Activated T-helper 9 cell treated with anti-CD3 and anti-CD28 coated beads, Interleukin-2, amount 50 U/mL, for 16 hours (primary cell): ENCODE results near the gene SLC6A13.
"Not testable (repeated sequence)": the region's sequence is repeated elsewhere in the genome, so short reads cannot be mapped to it uniquely, and the experiment has no call there.

Experiments
- DNase-seq: peaks from one replicate; pipeline ENCODE4 v3.0.0-alpha.2; 2020; ENCODE audit warnings: low read depth

SLC6A13 gene

DNA sequence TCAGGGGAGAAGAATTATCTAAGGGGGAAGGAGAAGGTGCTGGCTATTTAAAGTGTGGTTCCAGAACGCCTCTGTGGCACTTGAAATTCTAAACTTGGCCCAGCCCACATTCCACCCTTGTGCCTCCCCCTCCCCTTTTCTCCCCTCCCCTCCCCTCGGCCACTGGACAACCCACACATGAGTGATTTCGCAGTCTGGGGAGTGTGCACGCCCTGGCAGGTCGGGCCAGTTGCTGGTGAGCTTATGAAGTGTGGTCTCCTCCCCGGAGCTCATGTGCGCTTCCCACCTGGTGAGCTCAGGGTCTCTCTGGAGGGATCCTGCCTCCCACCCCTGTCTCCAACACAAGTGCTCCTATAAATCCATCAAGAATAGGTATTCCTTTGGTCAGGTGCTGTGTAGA is at the start of gene SLC6A13:
SLC6A13 (minus strand) TSS at position 20 of the 400 bp plus-strand sequence. CDS start 2,784 bp downstream, outside the sequence.
- DNase-seq = no peak

DNA sequence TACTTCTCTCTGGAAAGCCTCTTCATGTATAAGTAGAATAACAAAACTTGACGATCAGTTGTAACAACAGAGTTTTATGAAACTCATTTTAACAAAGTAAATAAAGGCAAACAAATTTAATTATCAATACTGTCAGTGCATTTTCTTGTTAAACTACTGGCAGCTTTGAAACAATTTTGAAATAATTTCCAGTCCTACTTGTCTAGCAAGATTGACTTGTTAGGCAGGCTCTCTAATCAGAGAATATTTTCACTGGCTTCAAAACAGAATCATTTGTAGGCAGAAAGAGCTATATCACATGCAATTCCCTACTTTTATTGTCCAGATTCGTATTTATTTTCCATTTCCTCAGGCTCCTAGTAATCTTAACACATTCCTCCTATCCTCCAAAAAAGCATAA is 45.9 kb upstream of the SLC6A13 start:
- no peak for DNase-seq

DNA sequence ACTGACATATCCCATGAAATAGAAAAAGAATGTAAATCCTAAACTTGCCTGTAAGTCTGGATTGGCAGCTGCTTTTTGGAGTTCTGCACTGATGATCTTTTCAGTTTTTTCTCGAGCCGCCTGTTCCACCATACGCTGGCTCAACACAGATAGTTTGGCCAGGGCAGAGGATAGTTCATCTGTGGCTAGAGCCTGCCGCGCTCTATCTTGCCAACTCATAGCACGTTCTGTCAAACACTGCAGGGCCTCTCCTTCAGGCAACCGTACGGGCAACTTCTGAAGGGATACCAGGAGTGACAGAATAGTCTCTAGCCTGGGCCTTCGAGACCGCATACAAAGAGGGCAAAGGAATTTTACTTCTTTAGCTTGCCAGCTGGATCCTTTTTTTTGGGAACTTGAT is 44.8 kb upstream of the SLC6A13 start:
- DNase-seq = no peak

DNA sequence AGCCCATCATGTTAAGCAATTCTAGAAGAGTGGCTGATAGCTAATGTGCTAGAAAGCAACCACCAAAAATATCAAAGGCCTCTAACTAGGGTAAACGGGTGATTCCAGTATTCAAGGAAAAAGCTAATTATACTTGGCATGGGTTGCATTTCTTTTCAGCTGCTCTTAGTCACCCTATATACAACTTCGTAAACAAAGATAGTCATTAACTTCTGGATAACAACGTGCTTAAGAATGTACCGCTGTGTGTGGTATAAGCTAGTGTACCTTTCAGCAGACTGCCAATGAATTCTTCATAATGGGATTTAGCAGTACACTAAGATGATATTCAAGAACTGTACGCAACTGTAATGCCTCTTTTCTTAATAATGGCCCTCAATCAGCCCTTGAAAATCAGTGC is 42.2 kb upstream of the SLC6A13 start:
- DNase-seq = no peak

DNA sequence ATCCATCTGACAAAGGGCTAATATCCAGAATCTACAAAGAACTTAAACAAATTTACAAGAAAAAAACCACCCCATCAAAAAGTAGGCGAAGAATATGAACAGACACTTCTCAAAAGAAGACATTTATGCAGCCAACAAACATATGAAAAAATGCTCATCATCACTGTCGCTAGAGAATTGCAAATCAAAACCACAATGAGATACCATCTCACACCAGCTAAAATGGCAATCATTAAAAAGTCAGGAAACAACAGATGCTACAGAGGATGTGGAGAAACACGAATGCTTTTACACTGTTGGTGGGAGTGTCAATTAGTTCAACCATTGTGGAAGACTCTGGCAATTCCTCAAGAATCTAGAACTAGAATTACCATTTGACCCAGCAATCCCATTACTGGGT is 40.1 kb upstream of the SLC6A13 start:
- not testable (repeated sequence) for DNase-seq

DNA sequence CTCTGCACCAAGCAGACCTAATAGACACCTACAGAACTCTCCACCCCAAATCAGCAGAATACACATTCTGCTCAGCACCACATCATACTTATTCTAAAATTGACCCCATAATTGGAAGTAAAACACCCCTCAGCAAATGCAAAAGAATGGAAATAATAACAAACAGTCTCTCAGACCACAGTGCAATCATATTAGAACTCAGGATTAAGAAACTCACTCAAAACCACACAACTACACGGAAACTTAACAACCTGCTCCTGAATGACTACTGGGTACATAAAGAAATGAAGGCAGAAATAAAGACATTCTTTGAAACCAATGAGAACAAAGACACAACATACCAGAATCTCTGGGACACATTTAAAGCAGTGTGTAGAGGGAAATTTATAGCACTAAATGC is 37.5 kb upstream of the SLC6A13 start:
- not testable (repeated sequence) for DNase-seq

DNA sequence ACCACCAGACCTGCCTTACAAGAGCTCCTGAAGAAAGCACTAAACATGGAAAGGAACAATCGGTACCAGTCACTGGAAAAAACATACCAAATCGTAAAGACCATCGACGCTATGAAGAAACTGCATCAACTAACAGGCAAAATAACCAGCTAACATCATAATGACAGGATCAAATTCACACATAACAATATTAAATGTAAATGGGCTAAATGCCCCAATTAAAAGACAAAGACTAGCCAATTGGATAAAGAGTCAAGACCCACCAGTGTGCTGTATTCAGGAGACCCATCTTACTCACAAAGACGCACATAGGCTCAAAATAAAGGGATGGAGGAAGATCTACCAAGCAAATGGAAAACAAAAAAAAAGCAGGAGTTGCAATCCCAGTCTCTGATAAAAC is 36.9 kb upstream of the SLC6A13 start:
- DNase-seq = not testable (repeated sequence)

DNA sequence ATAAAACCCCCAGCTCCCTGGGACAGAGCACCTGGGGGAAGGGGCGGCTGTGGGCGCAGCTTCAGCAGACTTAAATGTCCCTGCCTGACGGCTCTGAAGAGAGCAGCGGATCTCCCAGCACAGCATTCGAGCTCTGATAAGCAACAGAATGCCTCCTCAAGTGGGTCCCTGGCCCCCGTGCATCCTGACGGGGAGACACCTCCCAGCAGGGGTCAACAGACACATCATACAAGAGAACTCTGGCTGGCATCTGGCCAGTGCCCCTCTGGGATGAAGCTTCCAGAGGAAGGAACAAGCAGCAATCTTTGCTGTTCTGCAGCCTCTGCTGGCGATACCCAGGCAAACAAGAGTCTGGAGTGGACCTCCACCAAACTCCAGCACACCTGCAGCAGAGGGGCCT is 35.4 kb upstream of the SLC6A13 start:
- DNase-seq = not testable (repeated sequence)

DNA sequence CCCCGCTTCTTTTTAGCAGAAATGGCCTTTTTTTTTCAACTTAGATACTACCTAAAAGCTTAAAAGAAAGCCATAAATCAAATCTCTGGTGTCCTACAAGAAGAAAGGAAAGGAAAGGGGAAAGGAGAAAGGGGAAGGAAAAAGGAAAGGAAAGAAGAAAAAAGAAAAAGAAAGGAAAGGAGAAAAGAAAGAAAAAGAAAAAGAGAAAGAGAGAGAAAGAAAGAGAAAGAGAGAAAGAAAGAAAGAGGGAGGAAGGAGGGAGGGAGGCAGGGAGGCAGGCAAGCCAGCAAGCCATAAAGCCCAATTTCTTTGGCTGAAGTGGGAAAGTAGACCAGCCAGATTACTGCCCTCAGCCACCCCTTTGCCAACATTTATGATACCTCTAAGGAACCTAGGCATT is 32.5 kb upstream of the SLC6A13 start:
- DNase-seq = no peak

DNA sequence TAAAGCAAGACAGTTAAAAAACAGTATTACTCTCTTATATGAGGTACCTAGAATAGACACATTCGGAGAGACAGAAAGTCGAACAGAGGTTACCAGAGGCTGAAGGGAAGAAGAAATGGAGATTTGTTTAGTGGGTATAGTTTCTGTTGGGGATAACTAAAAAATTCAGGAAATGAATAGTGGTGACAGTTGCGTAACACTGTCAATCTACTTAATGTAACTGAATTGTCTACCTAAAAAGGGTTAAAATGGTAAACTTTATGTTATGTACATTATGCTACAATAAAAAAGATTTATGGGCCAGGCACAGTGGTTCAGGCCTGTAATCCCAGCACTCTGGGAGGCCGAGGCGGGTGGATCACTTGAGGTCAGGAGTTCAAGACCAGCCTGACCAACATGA is 30.6 kb upstream of the SLC6A13 start:
- DNase-seq = no peak

DNA sequence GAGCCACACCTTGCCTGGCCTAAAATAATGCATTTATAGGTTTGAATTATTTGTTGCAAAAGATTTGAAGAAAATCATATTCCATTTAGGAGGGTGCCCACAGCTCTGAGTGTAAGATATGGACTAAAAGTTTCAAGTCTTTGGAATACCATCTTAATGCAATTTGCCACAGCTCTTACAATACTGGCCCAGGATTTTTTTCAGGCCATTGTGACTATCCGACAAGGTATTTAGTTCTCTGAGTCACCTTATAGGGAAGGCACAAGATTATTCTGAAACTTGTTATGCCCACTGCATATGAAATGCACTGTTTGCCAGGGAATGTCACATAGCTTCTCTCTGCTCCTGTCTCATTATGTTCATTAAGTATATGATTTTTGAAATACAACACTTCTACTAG is 29.6 kb upstream of the SLC6A13 start:
- DNase-seq = no peak

DNA sequence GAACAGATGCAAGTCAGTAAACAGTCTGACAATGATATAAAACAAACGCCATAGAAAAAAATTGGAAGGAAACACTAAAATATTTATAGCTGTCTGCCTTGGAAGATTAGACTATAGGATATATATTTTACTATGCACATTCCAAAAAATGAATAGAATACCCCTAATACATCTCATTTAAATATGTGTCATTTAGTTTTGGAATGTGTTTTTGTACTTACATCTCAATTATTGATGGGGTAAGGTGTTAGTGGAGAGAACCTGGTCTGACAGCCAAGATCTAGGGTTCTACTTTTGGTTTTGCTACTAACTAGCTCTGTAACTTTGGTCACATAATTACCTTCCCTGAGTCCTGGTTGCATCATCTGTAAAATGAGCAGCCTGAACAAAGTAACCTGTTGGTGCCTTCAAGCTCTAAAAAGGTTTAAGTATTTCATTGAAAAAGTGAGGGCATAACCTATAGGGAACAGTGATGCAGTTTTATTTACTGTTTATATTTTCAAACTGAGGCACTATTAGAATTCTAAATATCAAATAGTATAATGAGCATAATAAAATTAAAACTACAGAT is 28.6 kb upstream of the SLC6A13 start:
- no peak for DNase-seq

DNA sequence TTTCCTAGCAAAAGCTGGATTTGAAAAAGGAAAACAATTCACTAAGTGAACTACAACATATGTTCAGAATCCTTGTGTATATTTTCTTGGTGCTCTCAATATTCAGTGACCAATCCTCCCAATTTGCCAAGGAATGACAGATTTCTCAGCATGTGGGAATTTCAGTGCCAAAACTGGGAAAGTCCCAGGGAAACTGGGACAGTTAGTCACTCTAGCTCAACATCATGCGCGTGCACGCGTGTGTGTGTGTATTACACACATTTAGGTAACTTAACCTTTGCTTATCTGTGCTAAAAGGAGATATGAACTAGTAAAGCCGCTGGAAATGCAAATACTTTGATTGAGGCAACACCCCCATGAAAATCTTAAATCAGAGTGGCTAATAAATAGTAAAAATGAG is 26.1 kb upstream of the SLC6A13 start:
- DNase-seq = no peak

DNA sequence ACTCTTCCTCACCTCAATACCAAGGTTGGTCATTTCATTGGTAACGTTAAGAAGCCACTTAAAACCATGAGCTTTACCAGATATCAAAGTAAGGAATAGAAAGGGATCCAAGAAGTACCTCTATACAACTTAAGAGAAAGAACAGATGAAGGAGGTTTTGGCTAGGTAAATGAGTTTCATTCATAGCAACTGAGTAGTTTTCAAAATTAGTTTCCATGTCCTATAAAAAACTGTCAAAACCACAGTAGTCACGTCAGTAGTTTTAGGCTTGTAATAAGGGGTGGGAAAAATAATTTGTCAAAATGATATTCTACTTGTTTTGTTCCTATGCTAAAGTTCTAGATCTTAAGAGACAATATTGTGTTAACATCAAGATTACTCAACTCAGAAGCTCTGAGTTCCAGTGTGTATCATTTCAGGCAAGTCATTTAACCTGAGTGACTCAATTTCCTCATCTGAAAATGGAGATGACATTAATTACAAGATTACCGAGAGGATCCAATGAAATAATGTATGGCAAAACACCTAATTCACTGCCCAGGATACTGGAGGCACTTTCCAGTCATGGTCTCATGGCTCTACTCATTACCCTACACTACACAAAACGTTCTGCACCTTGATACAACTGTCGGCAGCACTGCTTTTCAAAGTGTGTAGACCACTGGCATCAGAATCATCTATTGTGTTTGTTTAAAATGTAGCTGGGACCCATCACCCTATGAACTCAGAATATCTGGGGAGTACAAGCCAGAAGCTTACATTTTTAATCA is 24.1 kb upstream of the SLC6A13 start:
- DNase-seq = no peak

DNA sequence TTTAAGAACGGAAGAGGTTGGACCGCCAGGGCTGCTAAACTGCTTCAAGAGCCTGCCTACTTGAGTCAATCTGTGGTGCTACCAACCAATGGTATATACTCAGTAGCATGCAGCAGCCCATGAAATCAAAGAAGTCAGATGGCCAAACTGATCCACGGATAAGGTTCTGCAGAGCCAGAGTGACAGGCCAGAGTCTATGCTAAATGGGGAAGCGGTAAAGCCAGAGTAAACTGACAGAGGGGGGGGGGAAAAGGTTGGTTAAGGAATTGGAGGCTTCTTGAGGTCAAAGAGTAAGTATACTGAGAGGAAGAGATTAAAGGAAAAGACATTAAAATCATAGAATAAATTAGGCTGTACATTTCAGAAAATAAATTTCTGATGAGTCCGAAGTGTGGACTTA is 15.4 kb upstream of the SLC6A13 start:
- DNase-seq = no peak

DNA sequence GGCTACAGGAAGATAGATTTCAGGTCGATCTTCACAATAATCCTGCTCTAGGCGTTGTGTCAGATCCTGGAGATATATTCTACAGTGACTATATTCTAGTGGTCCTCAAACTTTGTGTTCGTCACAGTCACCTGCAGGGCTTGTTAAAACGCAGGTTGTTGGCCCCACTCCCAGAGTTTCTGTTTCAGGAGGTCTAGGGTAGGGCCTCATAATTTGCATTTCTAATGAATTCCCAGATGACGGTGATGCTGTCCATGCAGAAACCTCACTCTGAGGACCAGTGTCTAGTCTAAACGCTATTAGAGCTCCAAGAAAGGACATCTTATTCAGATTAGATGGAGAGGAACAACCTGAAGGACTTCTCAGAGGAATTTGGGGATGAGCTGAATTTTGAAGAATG is 13.2 kb upstream of the SLC6A13 start:
- no peak for DNase-seq

DNA sequence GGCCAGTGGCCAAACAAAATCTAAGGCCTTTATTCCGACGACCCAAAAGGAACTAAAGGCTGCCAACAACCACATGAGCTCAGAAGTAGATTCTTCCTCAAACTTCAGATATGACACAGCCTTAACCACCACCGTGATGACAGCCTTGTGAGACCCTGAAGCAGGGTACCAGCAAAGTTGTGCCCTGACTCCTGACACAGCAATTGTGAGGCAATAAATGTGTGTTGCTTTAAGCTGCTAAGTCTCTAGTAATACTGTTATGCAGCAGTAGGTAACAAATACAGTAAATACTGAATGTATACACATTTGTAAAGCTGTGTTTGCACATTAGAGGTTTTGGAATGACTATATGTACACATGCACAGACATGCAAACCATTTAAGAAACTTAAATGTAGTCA is 10.7 kb upstream of the SLC6A13 start:
- DNase-seq = no peak

DNA sequence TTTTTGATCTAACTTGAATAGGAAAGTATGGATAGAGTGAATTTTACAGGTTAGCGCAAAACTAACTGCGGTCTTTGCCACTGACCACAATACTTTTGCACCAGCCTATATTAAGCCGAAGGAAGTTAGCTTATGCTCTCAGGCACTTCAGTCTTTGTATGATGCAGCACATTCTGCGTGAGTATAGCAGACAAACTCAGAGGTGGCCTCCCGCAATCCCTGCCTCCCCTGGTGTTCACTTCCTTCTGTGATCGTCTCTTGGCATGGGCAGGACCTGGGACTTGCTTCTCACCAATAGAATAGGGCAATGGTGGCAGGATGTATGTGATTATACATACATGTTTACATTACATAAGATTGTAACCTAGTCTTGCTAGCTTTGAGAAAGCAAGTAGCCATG is 10.3 kb upstream of the SLC6A13 start:
- no peak for DNase-seq

DNA sequence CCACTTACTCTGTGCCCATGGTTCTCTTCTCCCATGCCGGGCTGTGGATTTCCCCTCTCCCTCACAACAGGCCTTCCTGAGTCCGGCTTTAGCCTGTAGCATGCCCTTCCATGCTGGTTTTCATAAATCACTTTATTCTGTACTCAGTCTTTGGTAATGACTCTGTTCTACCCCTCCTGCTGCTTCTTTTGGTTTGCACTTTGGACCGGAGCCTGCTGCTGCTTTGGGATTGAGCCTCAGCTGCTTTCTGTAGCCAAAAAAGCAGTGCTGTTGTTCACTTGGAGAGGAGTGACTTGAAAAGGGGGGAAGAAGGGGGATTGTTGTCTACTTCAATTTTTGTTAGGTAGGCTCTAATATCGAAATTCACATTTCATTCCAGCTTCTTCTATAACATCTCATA is 8.5 kb upstream of the SLC6A13 start:
- DNase-seq = no peak

DNA sequence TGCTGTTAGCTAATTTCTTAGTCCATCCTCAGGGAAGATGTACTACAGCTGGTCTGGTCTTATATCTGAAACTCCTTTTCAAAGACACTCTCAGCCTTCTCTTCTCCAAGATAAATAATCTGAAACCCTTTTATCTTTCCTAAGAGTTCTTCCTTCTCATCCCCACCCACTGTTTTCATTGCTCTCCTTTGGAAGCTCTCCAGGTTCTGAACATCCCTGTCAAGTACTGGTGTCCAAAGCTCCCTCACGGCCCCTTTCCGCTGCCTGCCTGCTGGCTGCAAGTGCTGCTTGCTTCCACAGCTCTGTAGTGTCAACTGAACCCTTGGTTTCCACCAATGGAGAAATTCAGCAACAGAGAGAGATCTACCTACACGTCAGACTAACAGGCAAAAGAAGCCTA is 6.6 kb upstream of the SLC6A13 start:
- no peak for DNase-seq

DNA sequence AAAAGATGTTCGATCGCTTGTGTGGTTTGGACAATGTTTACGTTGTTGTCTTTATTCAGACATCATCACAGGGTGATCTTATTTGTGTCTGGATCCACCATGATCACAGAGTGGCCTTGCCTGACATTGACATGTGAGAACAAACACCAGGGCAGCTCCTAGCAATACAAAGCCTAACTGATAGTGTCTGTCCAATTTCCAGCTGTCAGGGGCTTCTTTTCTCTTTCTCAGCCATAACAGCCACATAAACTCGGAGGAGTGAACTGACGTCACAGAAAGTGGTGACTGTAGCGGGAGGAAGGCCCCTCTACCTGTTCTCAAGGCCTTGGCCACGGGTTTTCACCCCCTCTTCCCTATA is 5.8 kb upstream of the SLC6A13 start:
- no peak for DNase-seq

DNA sequence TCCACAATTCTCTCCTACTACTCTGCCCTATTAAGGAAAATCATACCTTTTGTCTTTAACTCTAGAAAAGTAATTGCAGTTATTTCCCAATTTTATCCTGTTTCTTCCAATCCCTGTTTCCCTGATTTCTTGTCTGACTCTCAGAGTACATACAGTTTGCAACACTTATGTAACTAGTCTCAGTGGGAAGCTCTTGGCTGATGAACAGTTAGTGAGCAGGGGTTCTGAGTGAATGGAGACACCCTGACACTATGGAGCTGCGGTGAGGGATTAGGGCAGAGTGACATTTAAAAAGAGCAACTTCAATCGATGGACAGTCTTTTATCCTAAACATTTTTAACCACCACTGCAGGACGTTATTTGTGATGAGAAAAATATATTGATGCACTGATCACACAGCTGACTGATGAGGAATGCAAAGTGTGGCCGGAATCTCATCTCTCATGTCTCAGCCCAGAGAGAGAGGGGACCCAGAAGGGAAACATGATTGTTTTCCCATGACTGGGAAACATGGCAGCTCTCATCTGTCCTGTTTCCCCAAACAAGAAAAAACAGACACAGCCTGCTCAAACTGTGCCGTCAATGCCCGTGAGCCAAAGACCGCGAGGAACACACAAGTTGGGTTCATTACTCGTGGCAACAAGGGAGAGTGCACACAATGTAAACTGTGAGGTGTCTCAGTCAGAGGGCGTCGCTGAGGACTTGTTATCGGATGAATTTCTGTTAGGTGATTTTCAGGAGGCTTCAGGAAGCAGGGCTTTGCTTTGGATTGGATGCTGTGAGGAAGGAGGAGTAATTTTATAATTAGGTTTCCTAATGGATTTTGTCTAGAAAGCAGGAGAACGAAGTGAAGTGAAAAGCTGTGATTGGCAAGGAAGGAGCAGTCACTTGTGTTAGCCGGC is 5.2 kb upstream of the SLC6A13 start:
- DNase-seq = no peak

DNA sequence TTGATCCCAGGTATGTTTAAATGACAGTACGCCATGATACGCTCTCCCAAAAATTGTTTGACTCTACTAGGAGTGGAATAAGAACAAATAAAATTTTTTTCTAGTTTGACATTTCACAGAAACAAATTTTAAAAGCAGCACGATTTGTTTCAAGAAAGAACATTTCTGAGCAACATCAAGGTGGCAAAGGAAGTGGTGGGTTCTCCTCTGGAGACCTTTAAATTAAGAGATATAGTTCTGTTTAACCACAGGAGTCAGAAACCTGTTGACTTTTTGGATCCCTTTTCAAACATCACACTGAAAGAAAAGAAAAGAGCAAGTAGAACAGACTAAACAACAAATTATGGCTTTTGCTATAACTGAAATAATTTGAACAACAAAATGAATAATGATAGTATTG is 2.5 kb upstream of the SLC6A13 start:
- DNase-seq = no peak
